ENCODE results near the gene KANSL2. TPM values are rescaled to one million over a fixed set of nuclear protein-coding genes. Genes with fewer than 3 reads are reported as not detected.
"Not testable (repeated sequence)": the region's sequence is repeated elsewhere in the genome, so short reads cannot be mapped to it uniquely, and the experiment has no call there.

Gene KANSL2
- total RNA-seq, 6 experiments from 2014 or later = 17.6 to 28.8 (median 23.2) TPM

- peaks cover 40% of the 10 kb centered on the region for H3K4me1 Mint-ChIP-seq (ENCODE audit: low read depth)
- H3K36me3 Mint-ChIP-seq (ENCODE audit: low read depth) = peaks cover 33% of the 10 kb centered on the region
- no peak for TF ChIP-seq CTCF (IDR thresholded peaks at IDR 0.05)
- no peak for DNase-seq
- no peak overlapping the region for H3K27ac Mint-ChIP-seq
- no peaks in the 10 kb centered on the region for H3K27me3 Mint-ChIP-seq (ENCODE audit: insufficient read depth)
- peak overlapping the region; percentile 99; the same call in 1 of the 2 replicates for H3K4me3 Mint-ChIP-seq
- H3K9me3 Mint-ChIP-seq = no peaks in the 10 kb centered on the region
These were observed 889 bp upstream of the KANSL2 start for GRCh38 chr12:48682927-48683326.

- H3K27me3 Mint-ChIP-seq (ENCODE audit: insufficient read depth); DNase-seq; H3K9me3 Mint-ChIP-seq: not testable (repeated sequence)
- Mint-ChIP-seq H3K4me1 (ENCODE audit: low read depth) (peaks cover 44% of the 10 kb centered on the region), H3K4me3 (peak overlapping the region; percentile 99), H3K36me3 (ENCODE audit: low read depth) (peaks cover 36% of the 10 kb centered on the region), H3K27ac (peak overlapping the region; percentile 96)
These were observed 481 bp upstream of the KANSL2 start for GRCh38 chr12:48682533-48682905.

GRCh38 chr12:48681399-48681709 is 684 bp downstream of the KANSL2 start:
- TF ChIP-seq CTCF (IDR thresholded peaks at IDR 0.05) = no peak
- Mint-ChIP-seq H3K36me3 (ENCODE audit: low read depth) (peaks cover 36% of the 10 kb centered on the region), H3K27me3 (ENCODE audit: insufficient read depth) (no peaks in the 10 kb centered on the region), H3K9me3 (no peaks in the 10 kb centered on the region), H3K4me3 (peak overlapping the region; percentile 99), H3K4me1 (ENCODE audit: low read depth) (peaks cover 44% of the 10 kb centered on the region), H3K27ac (peak overlapping the region; percentile 96)
- no peak for DNase-seq

GRCh38 chr12:48680861-48681260 is 1.2 kb downstream of the KANSL2 start:
- Mint-ChIP-seq H3K4me3 (peak overlapping the region; percentile 99), H3K27ac (peak overlapping the region; percentile 96), H3K36me3 (ENCODE audit: low read depth) (peaks cover 36% of the 10 kb centered on the region), H3K9me3 (no peaks in the 10 kb centered on the region), H3K4me1 (ENCODE audit: low read depth) (peaks cover 44% of the 10 kb centered on the region), H3K27me3 (ENCODE audit: insufficient read depth) (no peaks in the 10 kb centered on the region)
- TF ChIP-seq CTCF (IDR thresholded peaks at IDR 0.05) = no peak
- no peak for DNase-seq

- Mint-ChIP-seq H3K36me3 (ENCODE audit: low read depth) (peaks cover 36% of the 10 kb centered on the region), H3K9me3 (no peaks in the 10 kb centered on the region), H3K4me3 (peak overlapping the region; percentile 99), H3K4me1 (ENCODE audit: low read depth) (peaks cover 44% of the 10 kb centered on the region), H3K27ac (peak overlapping the region; percentile 31), H3K27me3 (ENCODE audit: insufficient read depth) (no peaks in the 10 kb centered on the region)
- DNase-seq = no peak
- no peak for TF ChIP-seq CTCF (IDR thresholded peaks at IDR 0.05)
These were observed 3.4 kb downstream of the KANSL2 start for GRCh38 chr12:48678551-48679185.

- Mint-ChIP-seq H3K9me3 (no peaks in the 10 kb centered on the region), H3K27ac (peak overlapping the region; percentile 62), H3K36me3 (ENCODE audit: low read depth) (peaks cover 25% of the 10 kb centered on the region), H3K4me1 (ENCODE audit: low read depth) (peaks cover 10% of the 10 kb centered on the region), H3K27me3 (ENCODE audit: insufficient read depth) (no peaks in the 10 kb centered on the region; the same call in 1 of the 2 replicates), H3K4me3 (no peak overlapping the region; the same call in 1 of the 2 replicates)
- no peak for TF ChIP-seq CTCF (IDR thresholded peaks at IDR 0.05)
- DNase-seq = peak; percentile 40
These were observed 10.7 kb downstream of the KANSL2 start for GRCh38 chr12:48671231-48671856.

Data from HFFc6 (cell line).